Measurements from ENCODE around the gene TUT7.

- TF ChIP-seq CTCF (IDR thresholded peaks at IDR 0.05; ENCODE audit: poor library complexity, severe bottlenecking), result no peak
- TF ChIP-seq REST (IDR thresholded peaks at IDR 0.05; ENCODE audit: borderline replicate concordance), result no peak
- no peak for TF ChIP-seq EZH2 (IDR thresholded peaks at IDR 0.05; ENCODE audit: borderline replicate concordance, insufficient read depth, low read length, poor library complexity, severe bottlenecking)
These were observed 77.1 kb downstream of the TUT7 start for GRCh38 chr9:86277072-86277471.
